ENCODE data around the gene NKAIN1.

The NKAIN1 gene

DNA sequence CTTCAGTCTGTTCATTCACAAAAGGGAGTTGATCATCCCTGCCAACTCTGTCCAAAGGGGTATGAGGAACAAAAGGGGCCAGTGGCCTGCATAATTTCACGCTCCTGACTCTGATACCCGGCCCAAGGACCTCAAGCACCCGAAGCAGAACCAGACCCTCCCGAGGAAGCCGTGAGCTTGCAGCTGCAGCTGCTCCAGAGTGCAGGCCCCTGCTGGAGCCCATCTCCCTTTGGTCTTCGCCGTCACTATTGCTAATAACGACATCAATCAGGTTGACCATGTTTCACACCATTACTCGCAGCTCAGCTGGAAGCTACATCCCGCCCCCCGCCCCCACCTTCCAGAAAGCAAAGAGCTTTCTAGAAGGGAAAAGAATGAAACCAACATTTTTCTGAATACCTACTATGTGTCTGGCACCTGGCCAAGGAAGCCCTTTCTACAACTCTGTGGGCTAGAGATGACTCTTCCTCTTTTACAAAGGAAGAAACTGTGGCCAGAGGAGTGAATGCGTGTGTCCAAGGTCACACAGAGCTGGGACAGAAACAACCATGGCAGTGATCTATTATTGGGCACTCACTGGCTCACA, 5.5 kb downstream of the NKAIN1 start:
- DNase-seq (ENCODE audit: low spot score) (no peak), FAIRE-seq (no peak)

GRCh38 chr1:31232689-31233088, 7.0 kb downstream of the NKAIN1 start:
- FAIRE-seq, result no peak
- no peak for DNase-seq (ENCODE audit: low spot score)

DNA sequence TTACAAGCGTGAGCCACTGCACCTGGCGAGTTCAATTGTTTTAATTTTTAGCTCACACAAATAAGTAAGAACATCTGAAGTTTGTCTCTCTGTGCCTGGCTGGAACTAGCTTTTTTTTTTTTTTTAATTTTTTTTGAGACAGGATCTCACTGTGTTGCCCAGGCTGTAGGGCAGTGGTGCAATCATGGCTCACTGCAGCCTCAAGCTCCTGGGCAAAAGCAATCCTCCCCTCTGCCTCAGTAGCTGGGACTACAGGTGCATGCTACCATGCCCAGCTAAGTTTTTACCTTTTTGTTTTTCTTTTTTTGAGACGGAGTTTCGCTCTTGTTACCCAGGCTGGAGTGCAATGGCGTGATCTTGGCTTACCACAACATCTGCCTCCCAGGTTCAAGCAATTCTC, 7.9 kb downstream of the NKAIN1 start:
- DNase-seq (ENCODE audit: low spot score), result no peak
- FAIRE-seq, result no peak

GRCh38 chr1:31230378-31230777, 9.3 kb downstream of the NKAIN1 start:
- FAIRE-seq, result no peak
- no peak for DNase-seq (ENCODE audit: low spot score)

DNA sequence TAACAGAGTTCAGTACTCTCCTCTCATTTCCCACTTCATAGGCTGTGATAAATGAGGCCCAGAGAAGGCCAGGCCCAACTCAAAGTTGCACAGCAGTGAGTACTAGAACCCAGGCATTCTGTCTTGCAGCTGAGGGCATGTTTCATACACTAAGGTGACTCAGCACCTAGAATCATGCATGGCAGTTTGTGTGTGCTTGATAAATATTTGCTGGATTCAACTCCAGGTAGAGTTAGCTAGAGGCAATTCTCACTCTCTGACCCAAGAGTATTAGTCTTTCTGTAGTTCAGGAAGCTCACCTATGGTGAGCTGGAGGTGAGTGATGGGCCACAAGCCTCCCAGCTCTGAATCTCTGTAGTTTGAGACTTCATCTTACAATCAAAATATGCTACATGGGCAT, 10.7 kb downstream of the NKAIN1 start:
- FAIRE-seq (no peak), DNase-seq (ENCODE audit: low spot score) (no peak)

DNA sequence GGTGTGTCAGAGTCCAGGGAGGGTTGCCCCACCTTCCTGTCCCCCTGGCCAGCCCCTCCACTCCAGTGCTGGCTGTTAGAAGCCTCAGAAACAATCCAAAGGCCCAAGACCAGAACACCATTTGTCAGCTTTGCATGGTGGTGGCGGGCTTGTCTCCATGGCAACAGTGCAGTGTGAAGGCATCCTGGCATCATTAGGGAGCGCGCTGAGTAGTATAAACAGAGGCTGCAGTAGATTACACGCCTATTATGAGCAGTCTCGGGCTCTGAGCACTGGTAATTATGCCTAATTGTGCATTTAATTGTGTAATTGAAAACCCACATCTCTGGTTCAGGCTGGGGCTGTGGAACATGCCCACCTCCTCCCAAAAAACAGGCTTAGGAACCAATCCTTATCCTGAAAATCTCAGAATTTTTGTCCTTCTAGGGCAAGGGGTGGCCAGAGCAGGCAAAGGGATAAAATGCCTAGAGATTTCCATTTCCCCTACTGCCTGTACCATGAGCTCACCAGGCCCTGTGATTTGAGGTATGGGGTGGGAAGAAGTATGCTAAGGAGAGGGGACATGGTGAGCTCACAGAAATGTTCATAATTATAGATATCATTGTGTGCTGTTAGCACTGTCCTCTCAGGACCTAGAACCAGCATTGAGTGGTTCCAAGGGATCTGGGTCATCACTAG, 11.7 kb downstream of the NKAIN1 start:
- DNase-seq (ENCODE audit: low spot score) (no peak), FAIRE-seq (no peak)

DNA sequence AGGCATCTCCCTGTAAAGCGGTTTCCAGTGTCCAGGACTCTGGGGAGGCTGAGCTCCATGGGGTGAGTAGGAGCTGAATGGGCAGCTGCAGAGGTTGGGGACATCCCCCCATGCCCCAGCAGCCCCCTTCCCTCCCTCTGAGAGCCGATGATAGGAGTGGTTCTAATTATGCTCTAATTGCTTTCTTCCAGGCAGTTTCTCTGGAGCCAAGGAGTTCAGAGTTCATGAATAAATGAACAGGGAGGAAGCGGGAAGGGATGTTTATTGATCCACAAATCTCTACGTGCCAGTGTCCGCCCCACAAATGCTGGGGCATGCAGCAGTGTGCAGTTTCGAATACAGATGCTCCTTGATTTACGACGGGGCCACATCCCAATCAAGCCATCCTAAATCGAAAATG, 15.6 kb downstream of the NKAIN1 start:
- FAIRE-seq (no peak), DNase-seq (ENCODE audit: low spot score) (no peak)

DNA sequence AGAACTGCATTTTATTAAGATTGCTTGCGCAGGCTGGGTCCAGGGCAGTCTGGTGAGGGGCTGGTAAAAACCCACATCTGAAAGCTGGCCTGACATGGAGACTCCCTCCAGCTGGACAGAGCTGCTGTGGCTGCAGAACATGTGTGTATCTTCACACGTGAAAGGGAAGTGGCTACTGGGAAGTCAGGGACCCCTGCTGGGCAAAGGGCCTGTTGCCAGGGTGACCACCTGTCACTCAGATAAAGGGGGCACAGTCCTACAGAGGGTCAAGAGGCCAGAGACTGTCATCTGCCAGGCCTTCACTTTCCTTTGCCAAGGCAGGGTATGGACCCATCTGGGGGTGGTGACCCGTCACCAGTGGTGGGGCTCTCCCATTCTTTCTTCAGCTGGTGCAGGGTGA, 17.5 kb downstream of the NKAIN1 start:
- DNase-seq (ENCODE audit: low spot score) (no peak), FAIRE-seq (no peak)

GRCh38 chr1:31221072-31221471, 18.6 kb downstream of the NKAIN1 start:
- DNase-seq (ENCODE audit: low spot score), result no peak
- FAIRE-seq, result no peak

- FAIRE-seq (no peak), DNase-seq (ENCODE audit: low spot score) (no peak)
These were observed 20.2 kb downstream of the NKAIN1 start for GRCh38 chr1:31219489-31219888.

DNA sequence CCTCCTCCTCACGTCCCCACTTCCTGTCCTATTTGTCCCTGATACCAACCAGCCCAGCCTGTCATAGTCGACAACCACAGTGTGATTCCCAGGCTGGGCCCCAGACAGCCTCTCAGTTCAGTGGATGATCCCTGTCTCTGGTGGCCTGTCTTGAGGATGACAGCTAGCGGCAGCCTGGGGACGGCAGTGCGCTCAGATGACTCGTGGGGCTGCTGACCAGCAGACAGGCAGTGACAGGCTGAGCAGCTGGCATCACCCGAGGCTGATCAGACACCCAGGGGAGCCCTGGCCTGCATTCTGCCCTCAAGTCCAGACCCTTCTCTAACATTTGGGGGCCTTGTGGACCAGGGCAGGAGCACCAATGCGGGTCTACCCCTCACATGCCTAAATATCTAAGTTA, 21.0 kb downstream of the NKAIN1 start:
- FAIRE-seq (no peak), DNase-seq (ENCODE audit: low spot score) (no peak)

DNA sequence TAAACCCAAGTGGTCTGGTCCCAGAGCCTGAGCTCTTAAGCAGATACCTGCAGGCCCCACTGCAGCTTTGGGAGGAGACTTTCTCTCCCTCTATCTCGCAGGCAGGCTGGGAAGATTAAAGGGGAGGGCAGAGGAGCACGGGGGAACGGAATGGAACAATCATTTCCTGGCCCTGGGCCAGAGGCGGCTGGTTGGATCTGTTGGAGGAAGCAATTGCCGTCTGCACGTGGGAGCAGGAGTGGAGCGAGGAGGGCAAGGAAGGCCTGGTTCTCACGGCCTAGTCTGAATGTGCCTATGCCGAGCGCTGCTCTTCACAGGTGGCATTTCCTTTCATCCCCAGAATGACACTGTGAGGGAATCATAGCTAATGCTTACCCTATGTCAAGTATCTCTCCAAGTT, 23.7 kb downstream of the NKAIN1 start:
- DNase-seq (ENCODE audit: low spot score) (no peak), FAIRE-seq (peak; percentile 5)

DNA sequence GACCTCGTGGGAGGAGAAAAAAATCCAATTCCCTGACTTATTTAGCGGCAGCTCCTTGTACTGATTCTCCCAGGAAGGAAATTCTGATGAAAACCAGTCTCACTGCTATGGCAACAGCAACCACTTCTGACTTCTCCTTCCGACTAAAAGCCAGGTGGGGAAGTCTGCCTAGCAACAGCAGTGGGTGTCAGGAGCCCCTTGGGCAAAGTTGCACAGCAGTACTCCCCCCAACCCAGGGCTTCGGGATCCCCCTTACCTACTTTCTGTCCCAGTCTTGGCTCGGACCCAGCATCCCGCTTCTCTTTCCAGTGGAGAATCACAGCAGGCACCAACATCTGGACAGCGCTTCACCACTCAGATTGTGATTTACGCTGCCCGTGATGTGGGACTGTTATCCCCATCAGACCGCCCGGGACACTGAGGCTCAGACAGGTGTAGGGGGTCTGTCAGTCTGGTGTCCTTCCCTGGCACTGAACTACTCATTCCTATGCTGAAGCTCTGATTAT, 24.6 kb downstream of the NKAIN1 start:
- FAIRE-seq (no peak), DNase-seq (ENCODE audit: low spot score) (no peak)

DNA sequence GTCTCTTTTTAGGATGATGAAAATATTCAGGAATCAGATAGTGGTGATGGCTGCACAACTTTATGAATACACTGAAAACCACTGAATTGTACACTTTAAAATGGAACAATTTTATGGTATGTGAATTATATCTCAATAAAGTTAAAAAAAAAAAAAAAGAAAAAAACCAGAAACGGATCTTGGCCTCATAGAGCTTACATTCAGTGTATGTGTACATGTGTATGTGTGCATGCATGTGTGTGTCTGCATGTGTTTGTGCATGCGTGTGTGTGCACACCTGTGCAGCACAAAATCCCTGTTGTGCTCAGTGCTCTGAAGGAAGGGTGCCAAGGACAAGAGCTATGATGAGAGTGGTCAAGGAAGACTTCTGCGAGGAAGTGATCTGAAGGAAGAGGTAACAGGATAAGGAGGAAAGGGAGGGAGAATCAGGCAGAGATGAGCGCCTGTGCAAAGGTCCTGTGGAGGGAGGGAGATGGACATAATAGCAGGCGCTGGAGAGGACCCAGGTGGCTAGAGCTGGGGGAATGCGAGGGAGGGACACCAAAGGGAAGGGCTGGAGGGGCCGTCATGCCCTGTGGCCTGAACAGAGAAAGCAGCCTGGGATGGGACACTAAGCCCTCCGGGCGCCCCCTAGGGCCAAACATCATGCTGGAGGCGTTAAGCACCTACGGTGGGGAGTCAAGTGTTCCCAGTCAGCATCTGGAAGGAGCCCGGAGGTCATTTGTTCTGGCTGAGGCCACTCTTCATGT, 25.2 kb downstream of the NKAIN1 start:
- FAIRE-seq (no peak), DNase-seq (ENCODE audit: low spot score) (no peak)

DNA sequence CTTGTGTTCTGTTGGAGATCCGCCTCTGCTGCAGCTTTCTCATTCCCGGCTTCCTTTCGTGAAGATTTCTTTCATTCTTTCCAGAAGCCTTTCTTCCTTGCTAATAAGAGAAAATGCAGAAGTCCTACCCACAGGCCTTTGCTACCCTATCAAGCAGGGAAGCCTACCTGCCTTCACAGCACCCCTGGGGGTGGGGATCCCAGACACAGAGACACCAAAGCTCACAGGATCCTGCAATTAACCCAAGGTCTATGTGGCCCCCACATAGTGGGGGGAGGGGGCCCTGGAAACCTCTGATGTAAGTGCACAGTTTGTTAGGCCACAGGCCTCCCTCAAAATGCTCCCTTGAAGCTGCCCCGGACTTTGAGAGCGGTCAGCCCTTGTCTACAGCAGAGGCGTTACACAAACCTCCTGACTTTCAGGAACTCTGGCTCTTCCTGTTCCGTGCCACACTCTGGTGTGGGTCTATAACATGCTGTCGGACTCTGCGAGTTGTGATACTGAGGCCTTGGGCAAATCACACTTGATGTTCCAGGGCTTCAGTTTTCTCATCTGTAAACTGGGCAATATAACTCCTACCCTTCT, 31.2 kb downstream of the NKAIN1 start:
- FAIRE-seq, result no peak
- DNase-seq (ENCODE audit: low spot score), result no peak

DNA sequence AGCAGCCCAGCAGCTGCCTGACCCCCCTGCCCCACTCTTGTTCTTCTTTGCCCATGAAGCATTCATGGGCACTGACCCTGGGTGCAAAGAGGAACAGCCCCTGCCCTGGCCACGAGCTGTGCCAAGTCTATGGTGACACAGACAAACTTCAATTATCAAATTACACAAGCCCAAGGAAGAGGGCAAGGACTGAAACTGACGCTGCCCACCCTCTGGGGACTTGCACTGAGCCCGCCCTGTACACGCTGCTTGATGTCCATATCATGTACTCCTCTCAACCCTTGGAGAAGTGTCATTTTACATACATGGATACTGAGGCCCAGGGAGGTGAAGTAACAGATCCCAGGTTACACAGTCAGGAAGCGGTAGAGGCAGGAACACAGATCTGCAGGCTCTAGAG, 32.1 kb downstream of the NKAIN1 start:
- no peak for FAIRE-seq
- DNase-seq (ENCODE audit: low spot score), result no peak

- FAIRE-seq, result no peak
These were observed 32.6 kb downstream of the NKAIN1 start for GRCh38 chr1:31207046-31207445.

GRCh38 chr1:31203215-31203614, 36.5 kb downstream of the NKAIN1 start:
- DNase-seq (ENCODE audit: low spot score) (no peak), FAIRE-seq (no peak)

More at GRCh38 chr1:31207046-31207445, 32.6 kb downstream of the NKAIN1 start:
- no peak for DNase-seq (ENCODE audit: low spot score)

DNA sequence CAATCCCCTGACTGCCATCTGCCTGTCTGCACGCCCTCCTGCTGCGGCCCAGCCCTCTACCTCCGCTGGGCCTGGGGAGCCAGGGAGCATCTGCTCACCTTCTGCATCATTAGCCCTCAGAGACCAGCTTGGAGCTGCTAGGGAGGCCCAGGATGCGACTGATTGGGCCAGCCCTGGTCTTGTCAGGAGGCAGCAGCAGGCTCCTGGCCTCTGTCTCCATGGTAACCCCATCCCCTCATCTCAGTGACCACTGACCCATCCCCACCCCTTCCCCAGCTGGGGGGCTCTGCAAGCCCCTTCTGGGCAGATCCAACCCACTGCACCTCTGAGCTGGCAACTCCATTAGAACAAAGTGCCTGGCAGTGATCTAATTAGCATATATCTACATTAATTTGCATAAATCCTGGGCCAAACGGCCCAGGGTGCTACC, 37.7 kb downstream of the NKAIN1 start:
- FAIRE-seq (no peak), DNase-seq (ENCODE audit: low spot score) (no peak)

DNA sequence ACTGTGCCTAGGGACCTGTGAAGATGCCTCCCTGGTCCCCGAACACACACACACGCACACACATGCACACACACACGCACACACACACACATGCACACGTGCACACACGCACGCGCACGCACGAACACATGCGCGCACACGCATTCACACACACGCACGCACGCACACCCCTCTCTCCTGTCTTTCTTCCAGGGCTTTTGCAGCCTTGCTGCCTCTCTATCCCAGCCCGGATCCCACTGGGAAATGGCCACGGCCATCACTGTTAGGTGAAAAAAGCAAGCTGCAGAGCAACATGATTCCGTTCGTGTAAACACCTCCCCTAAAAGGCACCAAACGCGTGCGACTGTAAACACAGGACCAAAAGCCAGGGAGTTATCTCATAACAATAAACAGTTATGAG, 39.7 kb downstream of the NKAIN1 start:
- FAIRE-seq (peak; percentile 71), DNase-seq (ENCODE audit: low spot score) (no peak)

DNA sequence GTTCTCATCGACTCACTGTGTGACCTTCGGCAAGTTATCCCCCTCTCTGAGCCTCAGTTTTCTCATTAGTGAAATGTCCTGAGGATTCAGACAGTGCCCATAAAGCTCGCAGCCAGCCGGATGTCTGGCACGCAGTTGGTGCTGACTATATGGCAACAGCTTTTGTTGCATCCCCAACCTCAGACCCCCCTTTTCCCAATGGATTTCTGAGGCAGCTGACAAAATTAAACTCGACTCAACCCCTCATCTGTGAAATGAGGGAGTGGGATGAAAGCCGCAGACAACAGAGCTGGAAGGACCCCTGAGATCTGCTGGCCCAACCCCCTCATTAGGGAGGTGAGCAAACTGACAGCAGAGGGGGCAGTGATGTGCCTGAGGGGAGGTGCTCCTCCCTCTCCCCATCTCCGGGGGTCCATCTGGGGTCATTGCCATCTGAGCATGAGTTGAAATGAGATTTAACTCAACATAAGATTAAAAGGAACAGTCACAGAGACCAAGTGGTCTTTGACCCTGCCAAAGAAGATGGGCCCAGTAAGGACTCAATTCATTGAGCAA, 40.4 kb downstream of the NKAIN1 start:
- DNase-seq (ENCODE audit: low spot score), result no peak
- FAIRE-seq, result no peak

GRCh38 chr1:31198600-31198999, 41.1 kb downstream of the NKAIN1 start:
- FAIRE-seq (no peak), DNase-seq (ENCODE audit: low spot score) (no peak)

All from urothelium cell line (cell line).